ENCODE measurements around the gene PHTF2.

Gene PHTF2

GRCh38 chr7:77786741-77787140, 11.8 kb upstream of the PHTF2 start:
- Histone ChIP-seq H3K4me1 (ENCODE audit: insufficient read depth, low read length) (no peaks in the 10 kb centered on the region), H3K36me3 (ENCODE audit: insufficient read depth, low read length) (peaks cover 30% of the 10 kb centered on the region), H4K20me1 (ENCODE audit: insufficient read depth, low read length) (no peaks in the 10 kb centered on the region), H3K79me2 (ENCODE audit: insufficient read depth, low read length) (no peaks in the 10 kb centered on the region), H2AFZ (ENCODE audit: low read depth, low read length) (no peak overlapping the region), H3K4me3 (ENCODE audit: low read depth in 1 of 2, low read length in 2 of 2) (no peak overlapping the region), H3K9ac (ENCODE audit: low read depth, low read length) (no peak overlapping the region), H3K27me3 (ENCODE audit: insufficient read depth, low read length, poor library complexity) (no peaks in the 10 kb centered on the region), H3K27ac (ENCODE audit: low read length) (no peak overlapping the region), H3K9me3 (ENCODE audit: insufficient read depth, low read length, severe bottlenecking) (no peaks in the 10 kb centered on the region), H3K4me2 (ENCODE audit: insufficient read depth, low read length) (no peak overlapping the region)
- no peak for ATAC-seq (ENCODE audit: insufficient read depth, low read depth)
- no peak for DNase-seq
- TF ChIP-seq CTCF (IDR thresholded peaks at IDR 0.05; ENCODE audit: borderline replicate concordance, extremely low read depth, low read length, poor library complexity, severe bottlenecking): no peak
- no peak for TF ChIP-seq EZH2 (IDR thresholded peaks at IDR 0.05; ENCODE audit: borderline replicate concordance, low read depth, low read length, severe bottlenecking)

GRCh38 chr7:77788327-77788902, 10.2 kb upstream of the PHTF2 start:
- Histone ChIP-seq H4K20me1 (ENCODE audit: insufficient read depth, low read length) (no peaks in the 10 kb centered on the region), H3K4me1 (ENCODE audit: insufficient read depth, low read length) (no peaks in the 10 kb centered on the region), H3K4me2 (ENCODE audit: insufficient read depth, low read length) (no peak overlapping the region), H3K79me2 (ENCODE audit: insufficient read depth, low read length) (peaks cover under 1% of the 10 kb centered on the region; the same call in 1 of the 2 replicates), H3K27me3 (ENCODE audit: insufficient read depth, low read length, poor library complexity) (no peaks in the 10 kb centered on the region), H3K4me3 (ENCODE audit: low read depth in 1 of 2, low read length in 2 of 2) (no peak overlapping the region), H3K9ac (ENCODE audit: low read depth, low read length) (no peak overlapping the region), H2AFZ (ENCODE audit: low read depth, low read length) (no peak overlapping the region), H3K27ac (ENCODE audit: low read length) (no peak overlapping the region), H3K9me3 (ENCODE audit: insufficient read depth, low read length, severe bottlenecking) (no peaks in the 10 kb centered on the region), H3K36me3 (ENCODE audit: insufficient read depth, low read length) (peaks cover 19% of the 10 kb centered on the region)
- no peak for TF ChIP-seq CTCF (IDR thresholded peaks at IDR 0.05; ENCODE audit: borderline replicate concordance, extremely low read depth, low read length, poor library complexity, severe bottlenecking)
- TF ChIP-seq EZH2 (IDR thresholded peaks at IDR 0.05; ENCODE audit: borderline replicate concordance, low read depth, low read length, severe bottlenecking): no peak
- DNase-seq: no peak
- ATAC-seq (ENCODE audit: insufficient read depth, low read depth): no peak; the same call in 2 of the 3 replicates

GRCh38 chr7:77791336-77791735, 7.2 kb upstream of the PHTF2 start:
- H3K4me1 ChIP-seq (ENCODE audit: insufficient read depth, low read length): peaks cover 14% of the 10 kb centered on the region
- peaks cover 10% of the 10 kb centered on the region; the same call in 1 of the 2 replicates for H4K20me1 ChIP-seq (ENCODE audit: insufficient read depth, low read length)
- no peaks in the 10 kb centered on the region for H3K27me3 ChIP-seq (ENCODE audit: insufficient read depth, low read length, poor library complexity)
- H3K4me2 ChIP-seq (ENCODE audit: insufficient read depth, low read length): no peak overlapping the region
- no peak overlapping the region for H2AFZ ChIP-seq (ENCODE audit: low read depth, low read length)
- DNase-seq: no peak
- no peak for ATAC-seq (ENCODE audit: insufficient read depth, low read depth)
- H3K27ac ChIP-seq (ENCODE audit: low read length): no peak overlapping the region
- no peak overlapping the region for H3K9ac ChIP-seq (ENCODE audit: low read depth, low read length)
- H3K36me3 ChIP-seq (ENCODE audit: insufficient read depth, low read length): peaks cover 20% of the 10 kb centered on the region; the same call in 1 of the 2 replicates
- H3K79me2 ChIP-seq (ENCODE audit: insufficient read depth, low read length): peaks cover 29% of the 10 kb centered on the region
- TF ChIP-seq EZH2 (IDR thresholded peaks at IDR 0.05; ENCODE audit: borderline replicate concordance, low read depth, low read length, severe bottlenecking) (no peak), CTCF (IDR thresholded peaks at IDR 0.05; ENCODE audit: borderline replicate concordance, extremely low read depth, low read length, poor library complexity, severe bottlenecking) (no peak)
- no peak overlapping the region for H3K4me3 ChIP-seq (ENCODE audit: low read depth in 1 of 2, low read length in 2 of 2)
- no peaks in the 10 kb centered on the region for H3K9me3 ChIP-seq (ENCODE audit: insufficient read depth, low read length, severe bottlenecking)

All from DND-41 (cell line).